Esophagus muscularis mucosa (tissue), 3 donors: Measurements from ENCODE around the gene PDE4D.

Source experiments
- POLR2A ChIP-seq: fragments of 450-650 bp; IDR thresholded peaks from one replicate; pipeline ENCODE4 v1.6.1; 2017; ENCODE audit warnings: antibody characterized with exemption, moderate library complexity, mild to moderate bottlenecking, low read depth
- POLR2AphosphoS5 ChIP-seq, 2 donors: sonication (generic); formaldehyde crosslinking; IDR thresholded peaks; one replicate each; pipeline ENCODE4 v1.6.1; 2017; ENCODE audit warnings: antibody characterized with exemption in 2 of 2
- TF ChIP-seq, protein P1 (sequence below), 3 experiments: fragments of 200-600 bp in 2 of 3; fragments of 450-650 bp in 1 of 3; sonication (generic) in 2 of 3; IDR thresholded peaks; one replicate each; pipeline ENCODE4 v1.5.1; 2017 to 2019; ENCODE audit warnings: antibody characterized with exemption in 3 of 3, mild to moderate bottlenecking in 2 of 3, moderate library complexity in 1 of 3

DNA sequence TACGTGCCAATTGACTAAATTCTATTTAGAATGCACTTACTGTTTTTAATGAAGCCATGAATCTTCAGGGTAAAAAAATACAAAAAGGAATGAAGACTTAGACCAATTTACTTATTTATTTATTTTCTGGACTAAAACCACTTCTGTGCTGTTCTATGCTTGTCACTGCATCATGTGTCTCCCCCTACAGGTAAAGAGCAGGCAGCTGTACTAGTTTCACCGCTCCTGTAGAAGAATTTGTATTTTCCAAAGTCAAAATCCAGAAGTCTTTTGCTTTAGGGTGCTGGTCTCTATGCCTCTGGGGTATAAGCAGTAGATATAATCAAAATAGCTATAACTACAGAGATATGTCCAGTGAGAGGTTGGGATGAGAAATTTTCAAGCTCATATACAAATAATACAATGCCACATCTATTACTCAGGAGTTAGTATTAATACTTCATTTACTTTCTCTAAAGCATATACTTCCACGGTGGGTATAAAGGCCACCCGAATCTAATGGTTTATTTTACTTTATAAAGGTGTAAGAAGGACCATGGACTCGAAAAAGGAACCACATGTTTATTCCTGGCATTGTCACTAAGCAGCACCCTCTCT, 719.2 kb downstream of the PDE4D start:
- TF ChIP-seq POLR2AphosphoS5 (IDR thresholded peaks at IDR 0.05) (no peak), POLR2A (no peak)
- TF ChIP-seq, protein P1, sequence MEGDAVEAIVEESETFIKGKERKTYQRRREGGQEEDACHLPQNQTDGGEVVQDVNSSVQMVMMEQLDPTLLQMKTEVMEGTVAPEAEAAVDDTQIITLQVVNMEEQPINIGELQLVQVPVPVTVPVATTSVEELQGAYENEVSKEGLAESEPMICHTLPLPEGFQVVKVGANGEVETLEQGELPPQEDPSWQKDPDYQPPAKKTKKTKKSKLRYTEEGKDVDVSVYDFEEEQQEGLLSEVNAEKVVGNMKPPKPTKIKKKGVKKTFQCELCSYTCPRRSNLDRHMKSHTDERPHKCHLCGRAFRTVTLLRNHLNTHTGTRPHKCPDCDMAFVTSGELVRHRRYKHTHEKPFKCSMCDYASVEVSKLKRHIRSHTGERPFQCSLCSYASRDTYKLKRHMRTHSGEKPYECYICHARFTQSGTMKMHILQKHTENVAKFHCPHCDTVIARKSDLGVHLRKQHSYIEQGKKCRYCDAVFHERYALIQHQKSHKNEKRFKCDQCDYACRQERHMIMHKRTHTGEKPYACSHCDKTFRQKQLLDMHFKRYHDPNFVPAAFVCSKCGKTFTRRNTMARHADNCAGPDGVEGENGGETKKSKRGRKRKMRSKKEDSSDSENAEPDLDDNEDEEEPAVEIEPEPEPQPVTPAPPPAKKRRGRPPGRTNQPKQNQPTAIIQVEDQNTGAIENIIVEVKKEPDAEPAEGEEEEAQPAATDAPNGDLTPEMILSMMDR (IDR thresholded peaks at IDR 0.05): peak; percentile 77 to 83 (median 77)
